Right atrium auricular region (tissue), 2 donors: ENCODE results near the gene C3orf22. TPM values are rescaled to one million over a fixed set of nuclear protein-coding genes. Genes with fewer than 3 reads are reported as not detected.
A peak's percentile ranks its signal among the peaks of the same experiment; 100 is the strongest.

Experiments used
- DNase-seq: peaks from one replicate; pipeline ENCODE4 v3.0.0-alpha.2; 2019; ENCODE audit warnings: low spot score
- H3K27ac ChIP-seq, 2 donors: fragments of 200-600 bp; sonication (generic); 1 replicate in 1 of 2; 2 replicates in 1 of 2; pipeline ENCODE4 v1.5.1; 2016 to 2019
- H3K27me3 ChIP-seq, 2 donors: fragments of 200-600 bp; sonication (generic); one replicate each; pipeline versions ENCODE4 v1.5.1 to v1.6.0; 2017 to 2019
- H3K36me3 ChIP-seq: fragments of 200-600 bp; sonication (generic); one replicate; pipeline ENCODE4 v1.5.1; 2016
- H3K4me1 ChIP-seq, 2 donors: fragments of 200-600 bp; sonication (generic); one replicate each; pipeline versions ENCODE4 v1.5.1 to v1.6.0; 2017 to 2019
- H3K4me3 ChIP-seq, 2 donors: fragments of 200-600 bp; sonication (generic); 1 replicate in 1 of 2; 2 replicates in 1 of 2; pipeline ENCODE4 v1.5.1; 2017 to 2019; ENCODE audit warnings: mild to moderate bottlenecking in 1 of 2, moderate library complexity in 1 of 2
- H3K9me3 ChIP-seq, 2 donors: fragments of 200-600 bp; sonication (generic); one replicate each; pipeline ENCODE4 v1.5.1; 2019
- total RNA-seq, 2 donors: library from RNA; depleted of rRNA; stranded (reverse); fragments of >200 nt; gene quantifications; one replicate each; pipeline ENCODE4 v1.1.0, GENCODE V29; 2016
- TF ChIP-seq, protein P1 (sequence below), 2 donors: fragments of 200-600 bp; sonication (generic); IDR thresholded peaks; one replicate each; pipeline ENCODE4 v1.5.1; 2019; ENCODE audit warnings: antibody characterized with exemption in 2 of 2

The C3orf22 gene
- total RNA-seq, 2 donors from 2014 or later = not detected

DNA sequence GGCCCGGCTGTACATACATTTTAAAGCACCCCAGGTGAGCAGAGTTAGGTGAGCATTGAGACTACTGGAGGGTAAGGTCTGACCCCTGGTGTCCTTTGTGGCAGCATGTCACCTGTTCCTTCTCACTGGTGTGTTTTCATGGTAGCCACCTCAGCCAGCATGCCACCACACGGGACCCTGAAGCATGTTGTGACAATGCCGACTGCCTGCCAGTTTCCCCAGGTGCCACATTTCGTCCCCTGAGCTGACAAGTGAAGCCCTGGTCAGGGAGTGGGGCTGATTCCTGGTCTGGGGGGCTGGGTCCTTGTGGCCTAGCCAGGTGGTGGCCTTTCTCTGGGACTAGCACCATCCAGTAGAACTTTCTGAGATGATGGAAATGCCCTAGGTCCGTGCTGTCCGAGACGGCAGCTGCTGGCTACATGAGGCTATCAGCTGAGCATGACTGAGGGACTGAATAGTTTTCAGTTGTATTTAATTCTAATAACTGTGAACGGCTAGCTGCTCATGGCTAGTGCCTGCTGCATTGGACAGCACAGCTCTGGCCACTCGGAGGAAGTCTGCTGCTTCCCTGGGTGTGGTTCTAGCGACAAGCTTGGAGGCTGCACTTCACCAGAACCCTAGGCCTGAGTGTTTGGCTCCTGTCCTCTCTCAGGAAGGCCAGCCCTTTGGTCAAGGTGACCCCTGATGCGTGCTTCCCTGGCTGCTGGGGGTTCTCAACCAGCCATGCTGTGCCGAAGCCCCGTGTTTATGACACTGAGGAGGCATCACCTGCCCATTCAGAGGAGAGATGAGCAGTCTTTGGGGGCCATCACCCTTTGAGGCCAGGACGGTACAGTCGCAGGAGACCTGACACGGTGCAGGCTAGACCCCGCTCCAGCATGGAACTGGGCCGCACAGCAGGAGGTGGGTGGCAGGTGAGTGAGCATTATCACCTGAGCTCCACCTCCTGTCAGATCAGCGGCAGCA lies 3.9 kb downstream of the C3orf22 start:
- peak; percentile 34 for DNase-seq
- no peak overlapping the region for H3K4me3 ChIP-seq
- TF ChIP-seq, protein P1, sequence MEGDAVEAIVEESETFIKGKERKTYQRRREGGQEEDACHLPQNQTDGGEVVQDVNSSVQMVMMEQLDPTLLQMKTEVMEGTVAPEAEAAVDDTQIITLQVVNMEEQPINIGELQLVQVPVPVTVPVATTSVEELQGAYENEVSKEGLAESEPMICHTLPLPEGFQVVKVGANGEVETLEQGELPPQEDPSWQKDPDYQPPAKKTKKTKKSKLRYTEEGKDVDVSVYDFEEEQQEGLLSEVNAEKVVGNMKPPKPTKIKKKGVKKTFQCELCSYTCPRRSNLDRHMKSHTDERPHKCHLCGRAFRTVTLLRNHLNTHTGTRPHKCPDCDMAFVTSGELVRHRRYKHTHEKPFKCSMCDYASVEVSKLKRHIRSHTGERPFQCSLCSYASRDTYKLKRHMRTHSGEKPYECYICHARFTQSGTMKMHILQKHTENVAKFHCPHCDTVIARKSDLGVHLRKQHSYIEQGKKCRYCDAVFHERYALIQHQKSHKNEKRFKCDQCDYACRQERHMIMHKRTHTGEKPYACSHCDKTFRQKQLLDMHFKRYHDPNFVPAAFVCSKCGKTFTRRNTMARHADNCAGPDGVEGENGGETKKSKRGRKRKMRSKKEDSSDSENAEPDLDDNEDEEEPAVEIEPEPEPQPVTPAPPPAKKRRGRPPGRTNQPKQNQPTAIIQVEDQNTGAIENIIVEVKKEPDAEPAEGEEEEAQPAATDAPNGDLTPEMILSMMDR (IDR thresholded peaks at IDR 0.05) = no peak
- H3K4me1 ChIP-seq = no peaks in the 10 kb centered on the region
- H3K9me3 ChIP-seq = no peaks in the 10 kb centered on the region
- H3K36me3 ChIP-seq = no peaks in the 10 kb centered on the region
- no peak overlapping the region for H3K27ac ChIP-seq
- H3K27me3 ChIP-seq = no peaks in the 10 kb centered on the region

DNA sequence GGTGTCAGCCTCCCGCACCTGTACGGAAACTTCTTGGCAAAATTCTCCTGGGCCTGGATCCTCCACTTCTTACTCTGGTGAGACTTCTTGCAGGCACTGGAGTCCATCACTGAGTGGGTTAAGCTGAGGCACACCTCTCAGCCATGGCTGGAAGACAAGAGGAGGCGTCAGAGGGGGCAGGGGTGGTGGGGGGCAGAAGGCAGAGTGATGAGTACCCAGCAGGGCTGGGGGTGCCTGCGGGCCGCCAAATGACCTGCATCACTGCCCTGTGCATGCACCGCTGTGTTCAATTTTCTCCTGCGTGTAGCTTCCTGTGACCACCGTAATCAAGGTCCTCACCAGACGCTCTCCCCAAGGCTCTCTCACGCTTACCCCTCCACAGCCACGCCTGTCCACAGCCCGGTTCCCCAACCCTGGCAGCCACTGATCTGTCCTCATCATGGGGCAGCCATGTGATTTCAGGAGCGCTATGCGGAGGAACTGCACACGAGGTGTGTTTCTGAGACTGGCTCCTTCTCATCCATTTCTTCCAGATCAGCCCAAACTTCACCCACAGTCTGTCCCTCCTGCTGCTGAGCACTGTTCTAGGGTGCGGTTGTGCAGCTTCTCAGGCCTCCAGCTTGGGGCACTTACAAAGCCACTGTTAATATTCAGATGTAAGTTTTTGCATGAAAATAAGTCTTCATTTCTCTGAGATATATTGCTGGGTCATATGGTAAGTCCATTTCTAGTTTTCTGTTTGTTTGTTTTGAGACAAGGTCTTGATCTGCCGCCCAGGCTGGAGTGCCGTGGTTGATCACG lies 5.2 kb downstream of the C3orf22 start:
- Histone ChIP-seq H3K27me3 (no peaks in the 10 kb centered on the region), H3K27ac (no peak overlapping the region), H3K36me3 (no peaks in the 10 kb centered on the region), H3K4me3 (no peak overlapping the region), H3K9me3 (no peaks in the 10 kb centered on the region), H3K4me1 (no peaks in the 10 kb centered on the region)
- TF ChIP-seq, protein P1 (IDR thresholded peaks at IDR 0.05) = no peak
- DNase-seq = peak; percentile 44

DNA sequence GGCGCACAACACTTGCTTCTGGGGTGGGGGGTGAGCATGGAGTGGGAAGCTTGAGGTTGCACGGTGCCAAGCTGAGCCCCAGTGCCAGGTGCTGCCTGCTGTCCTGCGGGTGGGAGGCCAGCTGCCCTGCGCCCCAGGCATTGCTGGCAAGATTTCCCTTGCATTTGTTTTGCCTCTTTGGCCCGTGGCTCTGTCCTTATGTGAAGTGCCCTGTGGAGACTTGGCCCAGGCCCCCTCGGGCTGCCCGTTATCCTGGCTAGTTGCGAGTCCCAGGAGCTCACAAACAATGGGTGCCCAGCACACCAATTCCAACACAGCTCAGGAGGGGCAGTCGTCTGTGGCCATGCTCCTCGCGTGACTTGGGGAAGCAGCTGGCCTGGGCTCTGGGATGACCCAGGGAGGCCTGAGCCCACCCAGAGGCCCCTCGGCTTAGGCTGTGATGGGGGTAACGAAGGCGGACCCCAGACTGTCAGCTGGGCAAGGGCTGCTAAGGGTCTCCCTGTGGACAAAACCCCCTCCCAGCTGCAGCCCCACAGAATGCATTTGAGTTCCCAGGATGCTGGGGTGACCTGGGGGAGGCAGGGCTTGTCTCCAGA lies 5.9 kb downstream of the C3orf22 start:
- H3K4me1 ChIP-seq = no peaks in the 10 kb centered on the region
- H3K36me3 ChIP-seq = no peaks in the 10 kb centered on the region
- no peaks in the 10 kb centered on the region for H3K27me3 ChIP-seq
- no peak overlapping the region for H3K4me3 ChIP-seq
- no peaks in the 10 kb centered on the region for H3K9me3 ChIP-seq
- no peak overlapping the region for H3K27ac ChIP-seq
- peak; percentile 34 for DNase-seq
- TF ChIP-seq, protein P1 (IDR thresholded peaks at IDR 0.05) = no peak

DNA sequence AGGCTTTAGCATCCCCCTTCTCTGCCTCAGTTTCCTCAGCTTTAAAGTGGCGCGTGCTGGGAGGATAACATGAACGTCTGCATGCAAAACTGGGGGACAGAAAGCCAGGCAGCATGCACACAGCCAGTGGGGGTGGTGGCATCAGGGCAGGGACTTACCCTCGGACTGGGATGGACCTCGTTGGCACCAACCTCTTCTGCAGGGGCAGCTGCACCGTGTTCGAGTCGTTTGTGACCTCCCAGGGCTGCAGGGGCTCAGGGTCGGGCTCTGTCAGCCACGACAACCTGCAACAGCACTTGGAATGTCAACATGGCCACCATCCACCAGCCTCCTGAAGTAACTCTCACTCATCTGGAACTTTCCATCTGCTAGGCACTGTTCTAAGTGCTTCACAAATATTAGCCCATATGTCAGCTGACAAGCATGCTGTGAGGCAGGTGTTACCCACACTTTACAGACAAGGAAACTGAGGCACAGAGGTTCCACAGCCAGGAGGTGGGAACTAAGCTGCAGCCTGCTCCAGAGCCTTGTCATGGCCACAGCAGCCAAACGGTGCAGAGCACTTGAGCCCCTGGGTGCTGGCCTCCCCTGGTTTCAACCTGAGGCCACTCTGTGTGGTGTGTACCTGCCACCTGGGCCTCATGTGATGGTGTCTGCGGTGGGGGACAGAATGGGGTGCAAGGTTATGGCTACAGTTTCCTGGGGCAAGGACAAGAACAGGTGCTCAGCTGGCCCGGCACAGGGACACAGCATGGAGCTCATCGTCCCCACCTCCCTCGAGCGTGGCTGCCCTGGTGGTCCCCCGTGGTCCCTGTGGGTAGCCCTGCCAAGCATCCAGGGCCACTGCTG lies 6.7 kb downstream of the C3orf22 start:
- TF ChIP-seq, protein P1 (IDR thresholded peaks at IDR 0.05) = no peak
- H3K4me1 ChIP-seq = no peaks in the 10 kb centered on the region
- no peaks in the 10 kb centered on the region for H3K36me3 ChIP-seq
- H3K27ac ChIP-seq = no peak overlapping the region
- no peaks in the 10 kb centered on the region for H3K27me3 ChIP-seq
- H3K4me3 ChIP-seq = no peak overlapping the region
- no peaks in the 10 kb centered on the region for H3K9me3 ChIP-seq
- peak; percentile 34 for DNase-seq
